Glutamatergic neuron (in vitro differentiated cells): ENCODE results near the gene RGL3. TPM values are rescaled to one million over a fixed set of nuclear protein-coding genes. Genes with fewer than 3 reads are reported as not detected.
"Not testable (repeated sequence)": the region's sequence is repeated elsewhere in the genome, so short reads cannot be mapped to it uniquely, and the experiment has no call there.

Experiments
- DNase-seq: peaks from one replicate; pipeline ENCODE4 v3.0.0; 2022
- H3K27ac Mint-ChIP-seq: one replicate; pipeline ENCODE4 v1.8.0; 2020; ENCODE audit warnings: mild to moderate bottlenecking, mixed read lengths, inconsistent platforms; ENCODE audit not compliant: unreplicated experiment
- H3K27me3 Mint-ChIP-seq: one replicate; pipeline ENCODE4 v1.8.0; 2020; ENCODE audit warnings: mild to moderate bottlenecking, moderate library complexity, mixed read lengths, inconsistent platforms; ENCODE audit not compliant: unreplicated experiment
- H3K36me3 Mint-ChIP-seq: one replicate; pipeline ENCODE4 v1.8.0; 2020; ENCODE audit warnings: mild to moderate bottlenecking, mixed read lengths, inconsistent platforms; ENCODE audit not compliant: unreplicated experiment
- H3K4me1 Mint-ChIP-seq: one replicate; pipeline ENCODE4 v1.8.0; 2020; ENCODE audit warnings: mild to moderate bottlenecking, low read depth, mixed read lengths, inconsistent platforms; ENCODE audit not compliant: unreplicated experiment
- H3K4me3 Mint-ChIP-seq: one replicate; pipeline ENCODE4 v1.8.0; 2020; ENCODE audit warnings: mild to moderate bottlenecking, mixed read lengths, inconsistent platforms; ENCODE audit not compliant: unreplicated experiment
- H3K9me3 Mint-ChIP-seq: one replicate; pipeline ENCODE4 v1.8.0; 2020; ENCODE audit warnings: mild to moderate bottlenecking, moderate library complexity, mixed read lengths, inconsistent platforms; ENCODE audit not compliant: unreplicated experiment
- long read RNA-seq: library from polyadenylated mRNA; unstranded; transcript quantifications from one replicate; pipeline ENCODE4 v2.0.0, GENCODE V29; 2020; ENCODE audit not compliant: unreplicated experiment
- total RNA-seq: library from RNA; stranded (reverse); fragmentation: NEBNext Ultra II Directional; extraction: Animal tissue kit (Norgen Biotek cat#: 25700); gene quantifications from one replicate; pipeline ENCODE4 v1.2.1, GENCODE V29; 2021; ENCODE audit not compliant: unreplicated experiment
- TF ChIP-seq, protein P1 (sequence below): fragments of 200-600 bp; sonication (generic); IDR thresholded peaks from one replicate; pipeline ENCODE4 v1.5.0; 2021; ENCODE audit not compliant: partially characterized antibody, unreplicated experiment

RGL3 gene, protein sequence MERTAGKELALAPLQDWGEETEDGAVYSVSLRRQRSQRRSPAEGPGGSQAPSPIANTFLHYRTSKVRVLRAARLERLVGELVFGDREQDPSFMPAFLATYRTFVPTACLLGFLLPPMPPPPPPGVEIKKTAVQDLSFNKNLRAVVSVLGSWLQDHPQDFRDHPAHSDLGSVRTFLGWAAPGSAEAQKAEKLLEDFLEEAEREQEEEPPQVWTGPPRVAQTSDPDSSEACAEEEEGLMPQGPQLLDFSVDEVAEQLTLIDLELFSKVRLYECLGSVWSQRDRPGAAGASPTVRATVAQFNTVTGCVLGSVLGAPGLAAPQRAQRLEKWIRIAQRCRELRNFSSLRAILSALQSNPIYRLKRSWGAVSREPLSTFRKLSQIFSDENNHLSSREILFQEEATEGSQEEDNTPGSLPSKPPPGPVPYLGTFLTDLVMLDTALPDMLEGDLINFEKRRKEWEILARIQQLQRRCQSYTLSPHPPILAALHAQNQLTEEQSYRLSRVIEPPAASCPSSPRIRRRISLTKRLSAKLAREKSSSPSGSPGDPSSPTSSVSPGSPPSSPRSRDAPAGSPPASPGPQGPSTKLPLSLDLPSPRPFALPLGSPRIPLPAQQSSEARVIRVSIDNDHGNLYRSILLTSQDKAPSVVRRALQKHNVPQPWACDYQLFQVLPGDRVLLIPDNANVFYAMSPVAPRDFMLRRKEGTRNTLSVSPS
- 0.66 TPM for total RNA-seq
- long read RNA-seq, result 0 reads

DNA sequence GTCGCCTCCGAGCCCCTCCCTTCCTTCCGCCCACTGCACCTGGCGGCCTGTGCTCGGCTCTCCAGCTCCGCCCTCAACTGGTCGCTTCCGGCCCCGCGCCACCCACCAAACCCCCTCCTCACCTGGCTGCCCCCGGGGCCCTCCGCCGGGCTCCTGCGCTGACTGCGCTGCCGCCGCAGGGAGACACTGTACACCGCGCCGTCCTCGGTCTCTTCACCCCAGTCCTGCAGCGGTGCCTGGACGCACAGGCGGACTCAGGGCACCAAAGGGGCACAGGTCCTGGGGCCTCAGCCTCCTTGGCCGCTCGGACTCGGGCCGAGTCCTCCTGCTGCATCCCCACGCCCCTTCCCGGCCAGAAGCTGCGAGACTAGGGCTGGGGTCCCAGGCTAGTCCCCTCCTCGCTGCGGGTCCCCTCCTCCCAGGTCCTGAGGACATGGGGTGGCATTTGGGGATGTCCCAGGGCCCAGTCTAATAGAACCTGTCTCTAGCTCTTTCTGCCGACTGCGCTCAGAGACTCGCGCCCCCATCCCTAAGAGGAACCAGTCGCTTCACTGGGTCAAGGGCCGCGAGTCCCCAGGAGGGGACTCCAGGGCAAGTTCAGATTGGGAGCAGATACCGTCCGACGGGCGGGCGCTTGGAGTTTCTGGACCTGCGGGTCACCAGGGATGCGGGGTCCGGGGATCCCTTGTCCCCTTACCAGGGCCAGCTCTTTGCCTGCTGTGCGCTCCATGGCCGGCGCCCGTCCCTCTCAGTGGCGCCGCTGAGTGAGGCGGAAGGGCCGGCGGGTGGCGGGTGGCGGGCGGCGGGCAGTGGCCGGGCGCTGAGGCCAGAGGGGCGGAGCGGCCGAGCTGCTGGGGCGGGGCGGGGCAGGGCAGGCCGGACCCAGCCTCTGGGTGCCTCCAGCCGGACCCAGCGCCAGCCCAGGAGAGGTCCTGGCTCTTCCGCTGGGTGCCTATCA lies at the start of gene RGL3:
Gene RGL3 (minus strand): TSS at position 766 of the 958 bp plus-strand sequence. CDS start 36 bp downstream, at position 730.
- peak; percentile 60 for DNase-seq
- H3K36me3 Mint-ChIP-seq, result no peaks in the 10 kb centered on the region
- H3K27ac Mint-ChIP-seq, result no peak within 1 kb of the TSS
- peaks cover 7% of the 10 kb centered on the region for H3K9me3 Mint-ChIP-seq
- H3K27me3 Mint-ChIP-seq, result peaks cover 27% of the 10 kb centered on the region
- peaks cover 3% of the 10 kb centered on the region for H3K4me1 Mint-ChIP-seq
- peak within 1 kb of the TSS; percentile 76 for H3K4me3 Mint-ChIP-seq
- TF ChIP-seq, protein P1, sequence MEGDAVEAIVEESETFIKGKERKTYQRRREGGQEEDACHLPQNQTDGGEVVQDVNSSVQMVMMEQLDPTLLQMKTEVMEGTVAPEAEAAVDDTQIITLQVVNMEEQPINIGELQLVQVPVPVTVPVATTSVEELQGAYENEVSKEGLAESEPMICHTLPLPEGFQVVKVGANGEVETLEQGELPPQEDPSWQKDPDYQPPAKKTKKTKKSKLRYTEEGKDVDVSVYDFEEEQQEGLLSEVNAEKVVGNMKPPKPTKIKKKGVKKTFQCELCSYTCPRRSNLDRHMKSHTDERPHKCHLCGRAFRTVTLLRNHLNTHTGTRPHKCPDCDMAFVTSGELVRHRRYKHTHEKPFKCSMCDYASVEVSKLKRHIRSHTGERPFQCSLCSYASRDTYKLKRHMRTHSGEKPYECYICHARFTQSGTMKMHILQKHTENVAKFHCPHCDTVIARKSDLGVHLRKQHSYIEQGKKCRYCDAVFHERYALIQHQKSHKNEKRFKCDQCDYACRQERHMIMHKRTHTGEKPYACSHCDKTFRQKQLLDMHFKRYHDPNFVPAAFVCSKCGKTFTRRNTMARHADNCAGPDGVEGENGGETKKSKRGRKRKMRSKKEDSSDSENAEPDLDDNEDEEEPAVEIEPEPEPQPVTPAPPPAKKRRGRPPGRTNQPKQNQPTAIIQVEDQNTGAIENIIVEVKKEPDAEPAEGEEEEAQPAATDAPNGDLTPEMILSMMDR, result no peak

- not testable (repeated sequence) for DNase-seq, H3K36me3 Mint-ChIP-seq, H3K27me3 Mint-ChIP-seq
- H3K4me1 Mint-ChIP-seq, result peaks cover 24% of the 10 kb centered on the region
- H3K4me3 Mint-ChIP-seq, result peak overlapping the region; percentile 61
- peak overlapping the region; percentile 60 for H3K27ac Mint-ChIP-seq
- H3K9me3 Mint-ChIP-seq, result peaks cover 12% of the 10 kb centered on the region
These were observed 49.2 kb upstream of the RGL3 start for GRCh38 chr19:11468266-11468845.

- H3K27ac Mint-ChIP-seq, result peak overlapping the region; percentile 92
- TF ChIP-seq, protein P1, result no peak
- peaks cover 15% of the 10 kb centered on the region for H3K9me3 Mint-ChIP-seq
- no peaks in the 10 kb centered on the region for H3K36me3 Mint-ChIP-seq
- peaks cover 28% of the 10 kb centered on the region for H3K4me1 Mint-ChIP-seq
- H3K4me3 Mint-ChIP-seq, result peak overlapping the region; percentile 57
- peaks cover 9% of the 10 kb centered on the region for H3K27me3 Mint-ChIP-seq
- peak; percentile 83 for DNase-seq
These were observed 46.5 kb upstream of the RGL3 start for GRCh38 chr19:11465600-11465999.

DNA sequence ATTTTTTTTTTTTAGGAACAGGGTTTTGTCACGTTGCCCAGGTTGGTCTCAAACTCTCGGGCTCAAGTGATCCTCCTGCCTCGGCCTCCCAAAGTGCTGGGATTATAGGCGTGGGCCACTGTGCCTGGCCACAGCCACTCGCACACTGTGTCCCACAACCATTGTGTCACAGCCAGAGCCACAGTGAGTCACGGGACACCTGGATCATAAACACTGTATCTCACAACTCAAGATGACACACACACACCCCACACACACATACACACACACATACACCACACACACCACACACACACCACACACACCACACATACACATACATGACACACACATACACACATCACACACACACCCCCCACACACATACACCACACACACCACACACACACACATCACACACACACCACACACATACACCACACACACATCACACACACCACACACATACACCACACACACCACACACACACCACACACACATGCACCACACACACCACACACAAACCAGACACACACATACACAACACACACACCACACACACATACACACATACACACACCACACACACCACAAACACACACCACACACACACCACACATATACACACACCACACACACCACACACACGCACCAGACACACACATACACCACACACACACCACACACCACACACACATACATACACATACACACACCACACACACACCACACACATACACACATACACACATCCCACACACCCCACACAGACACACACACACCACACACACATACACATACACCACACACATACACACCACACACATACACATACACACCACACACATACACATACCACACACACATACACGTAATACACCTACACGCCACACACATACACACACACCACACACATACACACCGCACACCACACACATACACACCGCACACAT lies 45.5 kb upstream of the RGL3 start:
- no peak for DNase-seq
- peaks cover 22% of the 10 kb centered on the region for H3K9me3 Mint-ChIP-seq
- H3K4me1 Mint-ChIP-seq, result peaks cover 27% of the 10 kb centered on the region
- TF ChIP-seq, protein P1, result no peak
- no peaks in the 10 kb centered on the region for H3K36me3 Mint-ChIP-seq
- no peak overlapping the region for H3K4me3 Mint-ChIP-seq
- H3K27me3 Mint-ChIP-seq, result peaks cover 12% of the 10 kb centered on the region
- H3K27ac Mint-ChIP-seq, result no peak overlapping the region
